GM12878 (cell line): ENCODE measurements around the gene ARL5A.

Source experiments
- CEBPB ChIP-seq, 2 experiments: fragments of 150-350 bp in 1 of 2; IDR thresholded peaks; 2 replicates each; pipeline ENCODE4 v1.6.1; 2012 to 2014; ENCODE audit warnings: low read depth in 2 of 2, low read length in 2 of 2, borderline replicate concordance in 1 of 2, inconsistent platforms in 1 of 2
- E2F8 ChIP-seq: fragments of 450-650 bp; IDR thresholded peaks from 2 replicates; pipeline ENCODE4 v1.6.1; 2018; ENCODE audit warnings: mild to moderate bottlenecking, low read depth, moderate library complexity; ENCODE audit not compliant: partially characterized antibody
- HDAC6 ChIP-seq: fragments of 200-600 bp; sonication (generic); IDR thresholded peaks from one replicate; pipeline ENCODE4 v1.8.0; 2017; ENCODE audit warnings: antibody characterized with exemption; ENCODE audit not compliant: unreplicated experiment
- POLR2AphosphoS5 ChIP-seq: IDR thresholded peaks from 2 replicates; pipeline ENCODE4 v1.6.1; 2011; ENCODE audit warnings: mild to moderate bottlenecking, low read length, inconsistent platforms
- RUNX3 ChIP-seq: IDR thresholded peaks from 2 replicates; pipeline ENCODE4 v1.6.1; 2012; ENCODE audit warnings: low read length, inconsistent platforms

DNA sequence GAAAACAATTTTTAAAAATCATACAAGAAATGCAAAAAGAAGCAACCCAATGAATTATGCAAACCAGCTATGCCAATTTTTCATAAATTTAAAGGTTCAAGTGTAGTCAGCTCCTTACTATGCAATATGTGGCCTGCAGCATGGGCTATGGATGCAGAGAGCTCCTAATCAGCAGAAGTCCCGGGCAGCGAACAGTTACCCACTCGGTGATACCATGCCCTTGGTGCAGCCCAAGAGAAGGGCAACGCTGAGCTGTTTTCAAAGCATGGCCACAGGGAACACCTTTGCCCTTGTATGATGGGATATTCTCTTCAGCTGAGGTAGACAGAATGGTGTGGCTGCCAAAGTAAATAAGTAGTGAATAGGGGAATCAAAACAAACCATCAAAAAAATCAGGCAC, 17.3 kb upstream of the ARL5A start:
- TF ChIP-seq RUNX3 (no peak), E2F8 (no peak), CEBPB (IDR thresholded peaks at IDR 0.05; ENCODE audit: borderline replicate concordance in 1 of 2, low read depth in 2 of 2, low read length in 2 of 2) (no peak), POLR2AphosphoS5 (no peak), HDAC6 (no peak)
